H1 (cell line): ENCODE measurements around the gene PLPPR1. TPM values are rescaled to one million over a fixed set of nuclear protein-coding genes. Genes with fewer than 3 reads are reported as not detected.

Experiments
- CEBPB ChIP-seq: IDR thresholded peaks from 2 replicates; pipeline ENCODE4 v1.6.1; 2012; ENCODE audit warnings: low read depth, low read length
- EGR1 ChIP-seq: IDR thresholded peaks from 2 replicates; pipeline ENCODE4 v1.6.1; 2011; ENCODE audit warnings: low read depth, low read length, borderline replicate concordance
- EP300 ChIP-seq, 2 experiments: IDR thresholded peaks; 1 replicate in 1 of 2; 2 replicates in 1 of 2; pipeline ENCODE4 v1.6.1; 2011 to 2012; ENCODE audit warnings: low read depth in 2 of 2, low read length in 2 of 2, mild to moderate bottlenecking in 2 of 2, borderline replicate concordance in 1 of 2, inconsistent platforms in 1 of 2, moderate library complexity in 1 of 2
- HDAC6 ChIP-seq: IDR thresholded peaks from one replicate; pipeline ENCODE4 v1.7.1; 2012; ENCODE audit warnings: low read depth, mild to moderate bottlenecking, inconsistent platforms, low read length, moderate library complexity
- TAF7 ChIP-seq: optimal IDR thresholded peaks from 2 replicates; pipeline ENCODE3; 2011; ENCODE audit warnings: low read depth, mild to moderate bottlenecking, inconsistent platforms, low read length, moderate library complexity, borderline replicate concordance
- polyA plus RNA-seq, 7 experiments: library from polyadenylated mRNA; depleted of rRNA in 3 of 7; stranded (reverse) in 5 of 7; unstranded in 2 of 7; fragments of >200 nt in 5 of 7; fragments of 200-250 nt in 2 of 7; gene quantifications; 1 replicate in 5 of 7; 2 replicates in 1 of 7; 4 replicates in 1 of 7; pipeline versions ENCODE4 v1.2.1 to v1.2.3, GENCODE V29; 2011 to 2013; ENCODE audit warnings: missing spikeins in 2 of 7, mixed read lengths in 2 of 7
- total RNA-seq: library from RNA; stranded (reverse); fragmentation: NEBNext Ultra II Directional; extraction: Animal tissue kit (Norgen Biotek cat#: 25700); gene quantifications from 2 replicates; pipeline ENCODE4 v1.2.1, GENCODE V29; 2021
- TF ChIP-seq, protein P1 (sequence below): fragments of 300-600 bp; sonication (generic); IDR thresholded peaks from 2 replicates; pipeline ENCODE4 v1.7.1; 2012; ENCODE audit warnings: low read length, moderate library complexity, mild to moderate bottlenecking, inconsistent platforms; ENCODE audit not compliant: insufficient replicate concordance
- TF ChIP-seq, protein P2 (sequence below): IDR thresholded peaks from 2 replicates; pipeline ENCODE4 v1.6.1; 2012; ENCODE audit warnings: inconsistent platforms

The PLPPR1 gene
- total and polyA plus RNA-seq, 2 of the 8 experiments (the other 6 are each of a cell fraction or from before 2014, with no cell fraction given) = 1.4 to 1.8 TPM

DNA sequence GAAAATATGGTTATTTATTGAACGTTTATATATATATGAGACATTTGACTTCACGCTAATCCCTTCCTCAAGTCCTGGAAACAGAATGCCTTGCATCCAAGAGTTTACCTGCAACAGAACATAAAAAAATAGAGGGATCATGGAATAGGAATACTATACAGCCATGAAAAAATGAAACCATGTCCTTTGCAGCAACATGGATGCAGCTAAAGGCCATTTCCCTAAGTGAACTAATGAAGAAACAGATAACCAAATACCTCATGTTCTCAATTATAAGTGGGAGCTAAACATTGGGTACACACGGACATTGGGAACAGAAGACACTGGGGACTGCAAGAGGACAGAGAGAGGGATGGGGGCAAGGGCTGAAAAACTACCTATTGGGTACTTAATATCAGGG lies 343.3 kb downstream of the PLPPR1 start (continued):
- TF ChIP-seq, protein P1, sequence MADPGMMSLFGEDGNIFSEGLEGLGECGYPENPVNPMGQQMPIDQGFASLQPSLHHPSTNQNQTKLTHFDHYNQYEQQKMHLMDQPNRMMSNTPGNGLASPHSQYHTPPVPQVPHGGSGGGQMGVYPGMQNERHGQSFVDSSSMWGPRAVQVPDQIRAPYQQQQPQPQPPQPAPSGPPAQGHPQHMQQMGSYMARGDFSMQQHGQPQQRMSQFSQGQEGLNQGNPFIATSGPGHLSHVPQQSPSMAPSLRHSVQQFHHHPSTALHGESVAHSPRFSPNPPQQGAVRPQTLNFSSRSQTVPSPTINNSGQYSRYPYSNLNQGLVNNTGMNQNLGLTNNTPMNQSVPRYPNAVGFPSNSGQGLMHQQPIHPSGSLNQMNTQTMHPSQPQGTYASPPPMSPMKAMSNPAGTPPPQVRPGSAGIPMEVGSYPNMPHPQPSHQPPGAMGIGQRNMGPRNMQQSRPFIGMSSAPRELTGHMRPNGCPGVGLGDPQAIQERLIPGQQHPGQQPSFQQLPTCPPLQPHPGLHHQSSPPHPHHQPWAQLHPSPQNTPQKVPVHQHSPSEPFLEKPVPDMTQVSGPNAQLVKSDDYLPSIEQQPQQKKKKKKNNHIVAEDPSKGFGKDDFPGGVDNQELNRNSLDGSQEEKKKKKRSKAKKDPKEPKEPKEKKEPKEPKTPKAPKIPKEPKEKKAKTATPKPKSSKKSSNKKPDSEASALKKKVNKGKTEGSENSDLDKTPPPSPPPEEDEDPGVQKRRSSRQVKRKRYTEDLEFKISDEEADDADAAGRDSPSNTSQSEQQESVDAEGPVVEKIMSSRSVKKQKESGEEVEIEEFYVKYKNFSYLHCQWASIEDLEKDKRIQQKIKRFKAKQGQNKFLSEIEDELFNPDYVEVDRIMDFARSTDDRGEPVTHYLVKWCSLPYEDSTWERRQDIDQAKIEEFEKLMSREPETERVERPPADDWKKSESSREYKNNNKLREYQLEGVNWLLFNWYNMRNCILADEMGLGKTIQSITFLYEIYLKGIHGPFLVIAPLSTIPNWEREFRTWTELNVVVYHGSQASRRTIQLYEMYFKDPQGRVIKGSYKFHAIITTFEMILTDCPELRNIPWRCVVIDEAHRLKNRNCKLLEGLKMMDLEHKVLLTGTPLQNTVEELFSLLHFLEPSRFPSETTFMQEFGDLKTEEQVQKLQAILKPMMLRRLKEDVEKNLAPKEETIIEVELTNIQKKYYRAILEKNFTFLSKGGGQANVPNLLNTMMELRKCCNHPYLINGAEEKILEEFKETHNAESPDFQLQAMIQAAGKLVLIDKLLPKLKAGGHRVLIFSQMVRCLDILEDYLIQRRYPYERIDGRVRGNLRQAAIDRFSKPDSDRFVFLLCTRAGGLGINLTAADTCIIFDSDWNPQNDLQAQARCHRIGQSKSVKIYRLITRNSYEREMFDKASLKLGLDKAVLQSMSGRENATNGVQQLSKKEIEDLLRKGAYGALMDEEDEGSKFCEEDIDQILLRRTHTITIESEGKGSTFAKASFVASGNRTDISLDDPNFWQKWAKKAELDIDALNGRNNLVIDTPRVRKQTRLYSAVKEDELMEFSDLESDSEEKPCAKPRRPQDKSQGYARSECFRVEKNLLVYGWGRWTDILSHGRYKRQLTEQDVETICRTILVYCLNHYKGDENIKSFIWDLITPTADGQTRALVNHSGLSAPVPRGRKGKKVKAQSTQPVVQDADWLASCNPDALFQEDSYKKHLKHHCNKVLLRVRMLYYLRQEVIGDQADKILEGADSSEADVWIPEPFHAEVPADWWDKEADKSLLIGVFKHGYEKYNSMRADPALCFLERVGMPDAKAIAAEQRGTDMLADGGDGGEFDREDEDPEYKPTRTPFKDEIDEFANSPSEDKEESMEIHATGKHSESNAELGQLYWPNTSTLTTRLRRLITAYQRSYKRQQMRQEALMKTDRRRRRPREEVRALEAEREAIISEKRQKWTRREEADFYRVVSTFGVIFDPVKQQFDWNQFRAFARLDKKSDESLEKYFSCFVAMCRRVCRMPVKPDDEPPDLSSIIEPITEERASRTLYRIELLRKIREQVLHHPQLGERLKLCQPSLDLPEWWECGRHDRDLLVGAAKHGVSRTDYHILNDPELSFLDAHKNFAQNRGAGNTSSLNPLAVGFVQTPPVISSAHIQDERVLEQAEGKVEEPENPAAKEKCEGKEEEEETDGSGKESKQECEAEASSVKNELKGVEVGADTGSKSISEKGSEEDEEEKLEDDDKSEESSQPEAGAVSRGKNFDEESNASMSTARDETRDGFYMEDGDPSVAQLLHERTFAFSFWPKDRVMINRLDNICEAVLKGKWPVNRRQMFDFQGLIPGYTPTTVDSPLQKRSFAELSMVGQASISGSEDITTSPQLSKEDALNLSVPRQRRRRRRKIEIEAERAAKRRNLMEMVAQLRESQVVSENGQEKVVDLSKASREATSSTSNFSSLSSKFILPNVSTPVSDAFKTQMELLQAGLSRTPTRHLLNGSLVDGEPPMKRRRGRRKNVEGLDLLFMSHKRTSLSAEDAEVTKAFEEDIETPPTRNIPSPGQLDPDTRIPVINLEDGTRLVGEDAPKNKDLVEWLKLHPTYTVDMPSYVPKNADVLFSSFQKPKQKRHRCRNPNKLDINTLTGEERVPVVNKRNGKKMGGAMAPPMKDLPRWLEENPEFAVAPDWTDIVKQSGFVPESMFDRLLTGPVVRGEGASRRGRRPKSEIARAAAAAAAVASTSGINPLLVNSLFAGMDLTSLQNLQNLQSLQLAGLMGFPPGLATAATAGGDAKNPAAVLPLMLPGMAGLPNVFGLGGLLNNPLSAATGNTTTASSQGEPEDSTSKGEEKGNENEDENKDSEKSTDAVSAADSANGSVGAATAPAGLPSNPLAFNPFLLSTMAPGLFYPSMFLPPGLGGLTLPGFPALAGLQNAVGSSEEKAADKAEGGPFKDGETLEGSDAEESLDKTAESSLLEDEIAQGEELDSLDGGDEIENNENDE = no peak
- no peak for TF ChIP-seq EP300 (IDR thresholded peaks at IDR 0.05; ENCODE audit: borderline replicate concordance in 1 of 2, low read depth in 2 of 2, low read length in 2 of 2)
- TF ChIP-seq, protein P2, sequence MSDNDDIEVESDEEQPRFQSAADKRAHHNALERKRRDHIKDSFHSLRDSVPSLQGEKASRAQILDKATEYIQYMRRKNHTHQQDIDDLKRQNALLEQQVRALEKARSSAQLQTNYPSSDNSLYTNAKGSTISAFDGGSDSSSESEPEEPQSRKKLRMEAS = no peak
- no peak for TF ChIP-seq HDAC6
- no peak for TF ChIP-seq TAF7
- TF ChIP-seq CEBPB = no peak
- TF ChIP-seq EGR1 = no peak
